Stimulated activated CD4-positive, alpha-beta T cell treated with anti-CD3 and anti-CD28 coated beads, Interleukin-2, amount 100 ng/mL, for 48 hours (primary cell): Measurements from ENCODE around the gene IQGAP2.
"Not testable (repeated sequence)": the region's sequence is repeated elsewhere in the genome, so short reads cannot be mapped to it uniquely, and the experiment has no call there.

ENCODE experiments used
- DNase-seq, 2 donors: peaks; one replicate each; pipeline ENCODE4 v3.0.0-alpha.2; 2020

Gene IQGAP2

GRCh38 chr5:76419597-76420298 is 16.7 kb downstream of the IQGAP2 start:
- no peak for DNase-seq

- no peak for DNase-seq
These were observed 19.1 kb downstream of the IQGAP2 start for GRCh38 chr5:76422227-76422626.

GRCh38 chr5:76422742-76423141 is 19.7 kb downstream of the IQGAP2 start:
- no peak for DNase-seq

DNA sequence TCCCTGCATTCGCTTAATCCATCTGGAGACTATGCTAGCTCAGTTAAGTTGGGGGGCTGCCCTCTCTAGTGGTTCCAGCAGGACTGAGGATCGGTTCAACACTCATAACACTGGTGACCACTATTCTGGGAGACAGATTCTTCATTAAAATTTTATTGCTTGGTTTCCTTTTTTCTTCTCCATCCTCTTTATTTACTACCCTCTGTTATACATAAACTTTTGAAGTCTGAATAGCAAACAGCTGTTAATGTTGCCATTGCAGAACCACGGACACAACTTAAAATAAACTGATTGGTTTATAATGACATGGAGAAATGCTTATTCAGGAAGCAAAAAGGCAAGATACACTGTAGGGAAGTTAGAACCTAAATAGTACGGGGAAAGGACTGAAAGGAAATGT is 22.1 kb downstream of the IQGAP2 start:
- DNase-seq, result no peak

DNA sequence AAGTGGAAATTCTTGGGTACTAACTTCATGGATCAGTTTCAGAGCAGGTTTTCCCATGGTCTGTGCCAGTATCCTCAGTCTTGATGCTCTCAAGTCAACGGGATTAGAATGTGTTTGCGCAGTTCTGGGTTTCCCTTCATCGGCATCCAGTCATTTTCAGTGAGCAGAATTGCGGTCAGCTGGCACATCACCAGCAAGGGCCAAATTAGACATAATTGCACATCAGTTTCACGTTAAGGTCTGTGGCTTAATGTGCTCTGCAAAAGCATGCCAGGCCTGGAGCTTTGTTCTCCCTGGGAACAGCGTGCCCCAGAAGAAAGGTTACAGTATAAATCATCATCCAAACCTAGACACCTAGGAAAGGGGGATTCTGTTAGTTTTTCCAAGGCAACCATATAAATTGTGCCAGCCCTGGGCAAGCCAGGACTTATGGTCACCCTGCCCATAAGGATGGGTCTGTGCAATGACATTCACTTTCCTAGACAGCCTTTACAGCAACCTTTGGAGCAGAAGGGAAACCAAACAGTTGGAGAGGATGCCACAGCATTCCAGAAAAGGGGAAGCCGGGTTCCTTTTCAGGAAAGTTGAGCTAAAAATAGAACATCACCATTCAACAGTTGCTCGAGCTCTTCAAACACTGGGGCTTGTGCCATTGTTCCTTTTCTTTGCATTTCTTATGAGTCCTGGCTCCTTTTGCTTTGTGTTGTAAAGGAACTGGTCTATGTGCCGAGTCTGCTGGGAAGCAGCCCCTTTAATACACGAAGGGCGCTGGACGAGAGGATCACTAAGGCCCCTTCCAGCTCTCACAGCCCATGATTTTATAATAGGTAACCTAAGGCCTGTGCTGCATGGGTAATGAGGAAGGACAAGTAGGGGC is 23.1 kb downstream of the IQGAP2 start:
- DNase-seq, result no peak

DNA sequence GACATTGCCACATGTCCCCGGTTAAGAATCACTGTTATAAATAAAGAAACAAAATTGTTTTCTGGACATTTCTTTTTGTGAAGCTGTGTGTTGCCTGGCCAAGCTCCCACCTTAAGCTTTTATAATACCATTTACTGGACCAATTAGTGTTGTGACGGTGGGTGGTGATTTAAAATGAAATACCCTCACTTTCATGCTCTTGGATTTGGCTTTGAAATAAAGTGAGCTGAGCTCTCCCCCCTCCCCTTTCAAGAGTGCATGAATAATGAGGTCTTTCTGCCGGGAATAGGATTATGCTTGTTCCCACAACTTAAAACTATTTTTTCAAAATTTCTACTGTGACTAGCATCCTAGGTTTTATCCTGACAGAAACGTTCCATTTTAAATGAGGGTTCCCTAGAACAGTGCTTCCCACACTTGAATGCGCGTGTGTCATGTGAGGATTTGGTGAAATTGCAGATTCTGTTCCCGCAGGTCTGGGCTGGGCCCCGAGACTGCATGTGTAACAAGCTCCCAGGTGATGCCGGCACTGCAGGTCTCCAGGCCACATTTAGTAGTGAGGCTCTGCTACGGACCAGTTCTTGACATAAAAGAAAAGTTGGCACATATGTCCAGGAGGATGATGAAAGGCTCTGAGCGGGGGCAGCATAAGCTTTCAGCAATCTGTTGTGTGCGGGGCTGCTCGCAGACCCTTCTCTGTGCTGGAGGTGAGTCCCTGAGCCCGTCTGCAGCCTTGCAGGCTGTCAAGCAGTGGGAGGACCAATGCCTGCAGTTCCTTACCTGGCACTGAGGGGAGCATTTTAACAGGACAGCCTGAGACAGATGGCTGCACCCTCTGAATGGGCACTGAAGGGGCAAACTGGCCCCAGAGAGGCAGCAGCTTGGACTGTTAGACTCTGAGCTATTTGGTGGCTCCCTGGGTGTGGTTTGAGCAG is 24.4 kb downstream of the IQGAP2 start:
- DNase-seq, result no peak

- not testable (repeated sequence) for DNase-seq
These were observed 25.5 kb downstream of the IQGAP2 start for GRCh38 chr5:76428550-76428949.

DNA sequence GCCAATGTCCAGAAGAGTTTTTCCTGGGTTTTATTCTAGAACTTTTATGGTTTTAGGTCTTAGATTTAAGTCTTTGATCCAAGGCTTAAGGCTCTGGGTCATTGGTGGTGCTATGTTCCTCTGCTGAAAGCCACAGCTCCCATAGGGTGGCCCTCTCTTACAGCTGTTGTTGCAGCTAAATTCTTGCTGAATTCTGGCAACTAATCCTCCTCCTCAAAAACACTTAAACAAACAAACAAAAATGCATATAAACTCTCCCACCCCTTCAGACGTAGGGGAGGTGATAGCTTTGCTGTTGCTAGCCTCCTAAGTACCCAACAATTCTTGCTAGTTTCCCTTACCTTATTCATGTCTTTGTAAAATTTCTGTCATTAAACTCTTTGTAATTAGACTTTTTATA is 30.2 kb downstream of the IQGAP2 start:
- no peak for DNase-seq

DNA sequence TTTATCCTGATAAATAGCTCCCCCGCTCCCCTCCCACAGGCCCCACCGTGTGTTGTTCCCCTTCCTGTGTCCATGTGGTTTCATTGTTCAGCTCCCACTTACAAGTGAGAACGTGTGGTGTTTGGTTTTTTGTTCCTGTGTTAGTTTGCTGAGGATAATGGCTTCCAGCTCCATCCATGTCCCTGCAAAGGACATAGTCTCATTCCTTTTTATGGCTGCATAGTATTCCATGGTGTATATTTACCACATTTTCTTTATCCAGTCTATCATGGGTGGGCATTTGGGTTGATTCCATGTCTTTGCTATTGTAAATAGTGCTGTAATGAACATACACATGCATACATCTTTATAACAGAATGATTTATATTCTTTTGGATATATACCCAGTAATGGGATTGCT is 34.4 kb downstream of the IQGAP2 start:
- DNase-seq, result not testable (repeated sequence)

DNA sequence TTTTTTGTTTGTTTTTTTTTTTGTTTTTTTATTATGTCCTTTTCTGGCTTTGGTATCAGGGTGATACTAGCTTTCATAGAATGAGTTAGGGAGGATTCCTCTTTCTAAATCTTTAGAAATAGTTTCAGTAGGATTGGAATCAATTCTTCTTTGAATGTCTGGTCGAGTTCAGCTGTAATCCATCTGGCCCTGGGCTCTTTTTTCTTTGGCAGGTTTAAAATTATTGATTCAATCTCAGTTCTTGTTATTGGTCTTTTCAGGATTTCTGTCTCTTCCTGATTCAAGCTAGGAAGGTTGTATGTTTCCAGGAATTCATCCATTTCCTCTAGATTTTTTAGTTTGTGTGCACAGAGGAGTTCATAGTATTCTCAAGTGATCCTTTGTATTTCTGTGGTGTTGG is 34.9 kb downstream of the IQGAP2 start:
- DNase-seq, result no peak

DNA sequence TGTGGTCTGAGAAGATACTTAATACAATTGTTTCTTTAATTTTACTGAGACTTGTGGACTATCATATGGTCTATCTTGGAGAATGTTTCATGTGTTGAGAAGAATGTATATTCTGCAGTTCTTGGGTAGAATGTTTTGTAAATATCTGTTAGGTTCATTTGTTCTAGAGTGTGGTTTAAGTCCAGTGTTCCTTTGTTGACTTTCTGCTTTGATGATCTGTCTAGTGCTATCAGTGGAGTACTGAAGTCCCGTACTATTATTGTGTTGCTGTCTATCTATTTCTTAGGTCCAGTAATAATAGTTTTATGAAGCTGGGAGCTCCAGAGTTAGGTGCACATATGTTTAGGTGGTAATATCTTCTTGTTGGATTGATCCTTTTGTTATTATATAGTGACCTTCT is 36.1 kb downstream of the IQGAP2 start:
- DNase-seq, result no peak

- DNase-seq, result no peak
These were observed 36.8 kb downstream of the IQGAP2 start for GRCh38 chr5:76439929-76440328.

GRCh38 chr5:76441101-76441500 is 38.0 kb downstream of the IQGAP2 start:
- DNase-seq, result no peak

DNA sequence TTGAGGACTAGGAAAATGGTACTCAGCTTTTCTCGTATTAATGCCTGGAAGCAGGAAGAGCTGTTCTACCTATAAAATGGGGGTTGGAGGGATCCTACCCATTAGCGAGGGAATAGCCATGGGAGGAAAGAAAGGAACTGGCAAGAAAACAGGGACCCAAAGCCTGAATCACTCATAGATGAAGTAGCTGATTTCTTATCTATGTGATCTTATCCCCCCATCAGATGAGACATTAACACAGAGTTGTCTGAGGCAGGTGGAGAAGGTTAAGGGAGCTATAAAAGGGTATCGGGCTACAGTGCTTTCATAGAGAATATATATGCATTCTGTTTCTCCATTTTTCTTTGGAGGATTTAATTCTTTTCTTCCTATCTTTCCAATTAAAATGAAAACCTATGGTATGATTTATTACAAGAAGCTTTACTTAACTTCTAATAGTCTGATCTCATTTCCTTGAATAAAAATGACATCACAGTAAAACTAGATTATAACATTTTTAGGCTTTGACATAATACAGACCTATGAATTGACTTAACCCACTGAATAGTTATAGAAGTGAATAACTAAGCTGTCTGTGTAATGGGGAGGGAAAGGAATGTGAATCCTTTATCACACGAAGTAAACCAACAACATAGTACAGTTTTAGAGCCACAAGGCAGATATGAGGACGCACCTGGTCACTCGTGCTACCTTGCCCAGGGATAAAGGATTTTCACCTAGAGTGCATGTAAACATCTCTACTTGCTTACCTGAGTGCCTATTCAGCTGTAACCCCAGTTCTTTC is 39.0 kb downstream of the IQGAP2 start:
- no peak for DNase-seq

GRCh38 chr5:76443066-76443800 is 40.1 kb downstream of the IQGAP2 start:
- DNase-seq, result no peak

DNA sequence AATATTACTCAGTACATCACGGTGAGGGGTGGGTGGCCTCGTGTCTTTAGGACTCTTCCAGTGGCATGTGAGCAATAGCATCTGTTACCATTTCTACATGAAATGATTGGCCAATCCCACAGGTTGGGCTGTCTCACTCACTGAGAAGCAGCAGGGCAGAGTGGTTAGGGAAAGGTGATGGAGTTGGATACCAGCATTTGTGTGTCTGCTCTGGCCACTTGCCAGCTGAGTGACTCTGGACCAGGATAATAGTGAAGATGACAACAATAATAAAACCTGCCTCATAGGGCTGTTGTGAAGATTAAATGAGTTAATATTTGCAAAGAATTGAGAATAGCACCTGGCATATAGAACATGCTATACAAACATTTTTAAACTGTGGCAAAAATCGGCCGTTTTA is 42.0 kb downstream of the IQGAP2 start:
- no peak for DNase-seq

DNA sequence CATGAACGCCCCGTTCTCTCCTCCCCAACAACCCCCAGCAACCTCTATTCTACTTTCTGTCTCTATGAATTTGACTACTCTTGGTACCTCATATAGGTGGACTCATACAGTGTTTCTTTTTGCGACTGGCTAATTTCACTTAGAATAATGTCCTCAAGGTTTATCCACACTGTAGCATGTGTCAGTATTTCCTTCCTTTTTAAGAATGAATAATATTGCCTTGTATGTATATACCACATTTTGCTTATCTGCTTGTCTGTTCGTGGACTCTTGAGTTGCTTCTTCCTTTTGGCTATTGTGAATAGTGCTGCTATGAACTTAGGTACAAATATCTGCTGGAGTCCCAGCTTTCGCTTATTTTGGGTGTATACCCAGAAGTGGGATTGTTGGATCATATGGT is 42.7 kb downstream of the IQGAP2 start:
- no peak for DNase-seq

GRCh38 chr5:76446776-76447175 is 43.7 kb downstream of the IQGAP2 start:
- DNase-seq, result no peak

- no peak for DNase-seq
These were observed 46.5 kb downstream of the IQGAP2 start for GRCh38 chr5:76449606-76450005.

DNA sequence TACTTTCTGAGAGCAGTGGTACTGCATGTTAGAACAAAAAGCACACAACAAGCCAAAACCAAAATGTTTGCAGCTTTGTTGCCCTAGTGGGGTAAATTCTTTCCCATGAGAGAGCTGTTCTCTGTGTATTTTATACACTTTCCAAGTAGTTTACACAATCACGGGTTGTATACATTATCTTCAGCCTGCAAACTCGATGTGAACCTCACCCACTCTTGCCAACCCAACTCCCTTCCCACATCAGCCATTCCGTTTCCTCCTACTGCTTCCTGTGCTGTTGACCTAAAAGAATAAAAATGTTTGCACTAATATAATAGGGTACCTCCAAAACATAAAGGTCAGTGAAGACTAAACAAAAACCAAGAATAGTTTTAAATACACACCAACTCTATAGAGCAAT is 47.0 kb downstream of the IQGAP2 start:
- DNase-seq, result no peak

- DNase-seq, result no peak
These were observed 48.1 kb downstream of the IQGAP2 start for GRCh38 chr5:76451031-76451701.
